Psoas muscle (tissue), 8 donors: ENCODE data around the gene TENT4A. TPM values are rescaled to one million over a fixed set of nuclear protein-coding genes. Genes with fewer than 3 reads are reported as not detected.

ENCODE experiments used
- ATAC-seq, 4 donors: fragments of 200-7000 bp; cut with Tn5 transposase; one replicate each; pipeline ENCODE4 v1.9.1; 2020; ENCODE audit warnings: moderate library complexity in 3 of 4, mild to moderate bottlenecking in 2 of 4
- DNase-seq, 2 donors: peaks; one replicate each; pipeline ENCODE4 v3.0.0-alpha.2; 2020
- H3K27ac ChIP-seq: fragments of 200-600 bp; one replicate; pipeline ENCODE4 v1.8.0; 2022
- H3K27me3 ChIP-seq, 3 donors: fragments of 200-600 bp in 1 of 3; one replicate each; pipeline versions ENCODE4 v1.6.1 to v1.8.0; 2013 to 2022; ENCODE audit warnings: low read length in 2 of 3, mild to moderate bottlenecking in 2 of 3, moderate library complexity in 1 of 3; ENCODE audit not compliant: insufficient read depth in 3 of 3
- H3K36me3 ChIP-seq, 2 donors: fragments of 200-600 bp in 1 of 2; one replicate each; pipeline versions ENCODE4 v1.6.1 to v1.8.0; 2013 to 2022; ENCODE audit warnings: low read depth in 1 of 2, mild to moderate bottlenecking in 1 of 2, moderate library complexity in 1 of 2; ENCODE audit not compliant: insufficient read depth in 1 of 2
- H3K4me1 ChIP-seq: fragments of 200-600 bp; one replicate; pipeline ENCODE4 v1.8.0; 2022
- H3K4me3 ChIP-seq: fragments of 200-600 bp; one replicate; pipeline ENCODE4 v1.8.0; 2022; ENCODE audit warnings: mild to moderate bottlenecking
- H3K9me3 ChIP-seq: fragments of 200-600 bp; one replicate; pipeline ENCODE4 v1.8.0; 2022
- WGBS, 3 donors: extraction: QIAGEN DNeasy Blood & Tissue Kit; methylation state at CpG; one replicate each; pipeline versions ENCODE4 v1.1.6 to v1.1.7; 2013; 5-methylcytosine and 5-hydroxymethylcytosine counted together
- intact Hi-C, 2 donors: fragments of 100-400 bp; cut with DNase I; formaldehyde crosslinking; loops; one replicate each; pipeline versions ENCODE4 v1.11.0 to v1.14.2; 2022
- polyA plus RNA-seq, 3 donors: library from polyadenylated mRNA; stranded (reverse); fragments of 200-250 nt; gene quantifications; one replicate each; pipeline ENCODE4 v1.2.3, GENCODE V29; 2013
- total RNA-seq, 4 donors: library from RNA; stranded (reverse); fragmentation: NEBNext Ultra II Directional in 2 of 4; extraction: Animal tissue kit (Norgen Biotek cat#: 25700) in 2 of 4; gene quantifications; one replicate each; pipeline versions ENCODE4 v1.2.1 to v1.2.4, GENCODE V29; 2021 to 2023
- TF ChIP-seq, protein P1 (sequence below): fragments of 200-600 bp; IDR thresholded peaks from one replicate; pipeline ENCODE4 v1.8.0; 2022; ENCODE audit warnings: antibody characterized with exemption
- donor health status: healthy with polysubstance abuse.
- donor health status: DM: no; HTN: no; CAD: no; lungs with moderate emphysema.
- donor health status: Bipolar disorder and iron deficiency.
- donor health status: healthy.
- donor health status: DM: yes; HTN: yes; CAD: no.
- donor health status: DM: no; HTN: no; CAD: no.
- donor health status: DM: no; HTN: no; CAD: no.
- donor health status: DM: yes; HTN: yes; CAD: no.

The TENT4A gene
- total and polyA plus RNA-seq, 7 donors, result 5.0 to 19.2 (median 12.7) TPM

DNA sequence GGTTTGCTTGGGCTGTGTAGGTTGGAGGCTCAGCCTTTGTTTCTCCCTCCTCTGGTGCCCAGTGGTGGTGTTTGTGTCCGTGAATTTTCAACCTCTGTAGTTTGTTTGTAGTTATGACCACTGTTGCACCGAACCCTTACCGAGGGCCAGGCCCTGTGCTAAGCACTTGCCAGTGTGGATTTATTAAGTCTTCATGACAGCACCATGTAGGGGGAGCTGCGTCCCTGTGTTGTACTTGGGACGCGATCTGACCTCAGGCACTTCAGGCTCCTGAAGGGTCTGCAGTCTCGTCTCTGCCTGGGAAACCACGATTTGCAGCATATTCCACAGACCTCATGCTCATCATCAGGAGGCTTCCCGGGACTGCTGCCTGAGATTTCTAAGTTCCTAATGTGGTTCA lies 12.8 kb downstream of the TENT4A start:
- WGBS, 3 donors, result 87 to 91% (median 90%) methylated on average over 9 of the region's 9 CpGs
- intact Hi-C loops, result no loop called here
- Histone ChIP-seq H3K36me3 (no peaks in the 10 kb centered on the region), H3K27me3 (no peaks in the 10 kb centered on the region), H3K27ac (no peak overlapping the region), H3K4me3 (no peak overlapping the region), H3K9me3 (no peaks in the 10 kb centered on the region), H3K4me1 (peaks cover 88% of the 10 kb centered on the region)
- no peak for DNase-seq
- no peak for ATAC-seq
- TF ChIP-seq, protein P1, sequence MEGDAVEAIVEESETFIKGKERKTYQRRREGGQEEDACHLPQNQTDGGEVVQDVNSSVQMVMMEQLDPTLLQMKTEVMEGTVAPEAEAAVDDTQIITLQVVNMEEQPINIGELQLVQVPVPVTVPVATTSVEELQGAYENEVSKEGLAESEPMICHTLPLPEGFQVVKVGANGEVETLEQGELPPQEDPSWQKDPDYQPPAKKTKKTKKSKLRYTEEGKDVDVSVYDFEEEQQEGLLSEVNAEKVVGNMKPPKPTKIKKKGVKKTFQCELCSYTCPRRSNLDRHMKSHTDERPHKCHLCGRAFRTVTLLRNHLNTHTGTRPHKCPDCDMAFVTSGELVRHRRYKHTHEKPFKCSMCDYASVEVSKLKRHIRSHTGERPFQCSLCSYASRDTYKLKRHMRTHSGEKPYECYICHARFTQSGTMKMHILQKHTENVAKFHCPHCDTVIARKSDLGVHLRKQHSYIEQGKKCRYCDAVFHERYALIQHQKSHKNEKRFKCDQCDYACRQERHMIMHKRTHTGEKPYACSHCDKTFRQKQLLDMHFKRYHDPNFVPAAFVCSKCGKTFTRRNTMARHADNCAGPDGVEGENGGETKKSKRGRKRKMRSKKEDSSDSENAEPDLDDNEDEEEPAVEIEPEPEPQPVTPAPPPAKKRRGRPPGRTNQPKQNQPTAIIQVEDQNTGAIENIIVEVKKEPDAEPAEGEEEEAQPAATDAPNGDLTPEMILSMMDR, result no peak

DNA sequence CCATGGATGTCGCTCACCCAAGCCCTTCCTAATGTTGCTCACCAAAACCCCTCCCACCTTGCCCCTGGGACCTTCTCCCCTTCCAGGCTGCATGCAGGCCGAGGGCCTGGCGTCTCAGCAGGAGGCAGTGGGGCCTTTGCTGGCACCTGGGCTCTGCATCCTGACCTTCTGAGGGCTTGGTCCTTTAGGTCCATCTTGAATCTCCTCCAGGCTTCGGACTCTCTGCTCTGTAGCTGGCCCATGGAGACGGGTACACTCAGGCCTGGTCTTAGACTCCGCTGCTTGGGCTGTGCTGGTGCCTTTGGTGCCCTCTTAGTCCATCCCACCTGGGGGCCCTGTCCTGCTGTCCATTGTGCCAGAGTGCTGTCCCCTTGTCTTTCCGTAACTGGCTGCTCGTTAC lies 14.0 kb downstream of the TENT4A start:
- peaks cover 88% of the 10 kb centered on the region for H3K4me1 ChIP-seq

DNA sequence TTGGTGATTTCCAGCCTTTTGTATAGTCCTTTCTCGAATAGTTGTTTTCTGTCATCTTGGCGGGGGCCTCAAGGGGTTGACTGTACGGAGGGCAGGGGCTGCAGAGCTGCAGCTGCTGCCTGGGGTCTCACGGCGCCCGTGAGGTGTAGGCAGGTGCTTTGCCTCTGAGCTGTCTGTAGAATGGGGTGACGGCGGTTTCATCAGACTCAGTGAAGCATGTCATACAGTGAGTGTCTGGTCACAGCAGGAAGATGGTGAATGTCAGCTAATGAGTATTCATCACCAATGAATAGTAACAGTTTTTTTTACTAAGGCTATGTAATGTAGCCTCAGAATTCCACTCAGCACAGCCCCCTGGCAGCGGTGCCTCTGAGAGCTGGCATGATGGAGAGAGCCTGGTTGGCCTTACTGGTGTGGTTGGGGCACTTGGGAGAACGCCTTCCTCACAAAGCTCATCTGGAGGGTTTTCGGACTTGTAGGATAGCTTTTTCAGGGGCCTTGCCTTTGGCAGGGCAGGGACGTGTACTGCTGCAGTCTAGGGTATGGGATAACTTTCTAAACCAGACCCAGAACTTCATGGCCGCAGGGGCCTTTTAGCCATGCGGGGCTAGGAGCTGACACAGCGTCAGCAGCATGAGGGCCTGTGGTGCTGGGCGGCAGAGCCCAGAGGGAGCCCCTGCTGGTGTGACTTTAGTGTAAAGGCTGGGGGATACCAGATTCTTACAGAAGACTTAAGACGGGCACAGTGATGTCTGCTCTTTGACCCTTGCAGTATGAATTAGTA lies 15.0 kb downstream of the TENT4A start:
- Histone ChIP-seq H3K27me3 (no peaks in the 10 kb centered on the region), H3K9me3 (no peaks in the 10 kb centered on the region), H3K4me3 (no peak overlapping the region), H3K36me3 (no peaks in the 10 kb centered on the region), H3K4me1 (peaks cover 88% of the 10 kb centered on the region), H3K27ac (no peak overlapping the region)
- DNase-seq, result no peak
- TF ChIP-seq, protein P1, result no peak
- 88 to 92% (median 89%) methylated on average over 17 of the region's 17 CpGs for WGBS, 3 donors
- intact Hi-C loops, result no loop called here
- no peak for ATAC-seq

More for the DNA sequence above, 14.0 kb downstream of the TENT4A start:
- H3K36me3 ChIP-seq, result no peaks in the 10 kb centered on the region
- DNase-seq (no peak), ATAC-seq (no peak)
- WGBS, 3 donors, result 92 to 97% (median 95%) methylated on average over 8 of the region's 8 CpGs
- TF ChIP-seq, protein P1, result no peak
- no peaks in the 10 kb centered on the region for H3K27me3 ChIP-seq
- no peaks in the 10 kb centered on the region for H3K9me3 ChIP-seq
- no peak overlapping the region for H3K4me3 ChIP-seq
- no peak overlapping the region for H3K27ac ChIP-seq
- intact Hi-C loops, result no loop called here

DNA sequence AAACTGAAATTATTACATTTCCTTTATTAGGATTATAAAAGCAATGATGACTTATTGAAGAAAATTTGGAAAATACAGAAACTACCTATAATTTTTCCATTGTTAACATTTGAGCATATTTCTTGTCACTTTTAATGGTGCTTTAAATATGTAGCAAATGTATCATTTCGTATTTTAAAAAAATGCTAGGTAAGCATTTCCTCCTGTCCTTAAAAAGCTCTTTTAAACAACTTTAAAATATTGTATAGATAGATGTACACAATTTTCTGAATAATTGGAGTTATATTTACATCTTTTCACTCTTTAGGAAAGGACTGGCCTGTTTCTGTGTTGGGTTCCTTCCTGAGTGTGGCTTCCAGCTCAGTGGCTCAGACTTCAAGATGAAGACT lies 15.6 kb downstream of the TENT4A start:
- Histone ChIP-seq H3K36me3 (no peaks in the 10 kb centered on the region), H3K27ac (no peak overlapping the region), H3K4me1 (peaks cover 88% of the 10 kb centered on the region), H3K27me3 (no peaks in the 10 kb centered on the region), H3K9me3 (no peaks in the 10 kb centered on the region), H3K4me3 (no peak overlapping the region)
- intact Hi-C loops, result no loop called here
- ATAC-seq (no peak), DNase-seq (no peak)
- 88 to 92% (median 91%) methylated on average over 1 of the region's 1 CpG for WGBS, 3 donors
- TF ChIP-seq, protein P1, result no peak
